Sigmoid colon (tissue), 7 donors: Measurements from ENCODE around the gene DLGAP4. TPM values are rescaled to one million over a fixed set of nuclear protein-coding genes. Genes with fewer than 3 reads are reported as not detected.
A peak's percentile ranks its signal among the peaks of the same experiment; 100 is the strongest.

Experiments
- DNase-seq: peaks from one replicate; pipeline ENCODE4 v3.0.0-alpha.2; 2019
- H3K27ac ChIP-seq, 4 donors: fragments of 200-600 bp; sonication (generic); one replicate each; pipeline ENCODE4 v1.5.1; 2016 to 2019; ENCODE audit warnings: mild to moderate bottlenecking in 1 of 4
- H3K27me3 ChIP-seq, 3 donors: fragments of 200-600 bp; sonication (generic); one replicate each; pipeline ENCODE4 v1.5.1; 2019; ENCODE audit warnings: mild to moderate bottlenecking in 1 of 3
- H3K36me3 ChIP-seq, 4 donors: fragments of 200-600 bp; sonication (generic); one replicate each; pipeline ENCODE4 v1.5.1; 2016 to 2019
- H3K4me1 ChIP-seq, 4 donors: fragments of 200-600 bp; sonication (generic); one replicate each; pipeline ENCODE4 v1.5.1; 2017 to 2019
- H3K4me3 ChIP-seq, 4 donors: fragments of 200-600 bp; sonication (generic); one replicate each; pipeline ENCODE4 v1.5.1; 2017 to 2019; ENCODE audit warnings: mild to moderate bottlenecking in 2 of 4, moderate library complexity in 1 of 4
- H3K9me3 ChIP-seq, 4 donors: fragments of 200-600 bp in 3 of 4; sonication (generic) in 3 of 4; one replicate each; pipeline versions ENCODE4 v1.5.1 to v1.6.1; 2013 to 2019
- EP300 ChIP-seq, 4 donors: sonication (generic); formaldehyde crosslinking; IDR thresholded peaks; one replicate each; pipeline ENCODE4 v1.6.1; 2017; ENCODE audit warnings: antibody characterized with exemption in 4 of 4
- POLR2A ChIP-seq, 2 donors: fragments of 450-650 bp; IDR thresholded peaks; one replicate each; pipeline ENCODE4 v1.6.1; 2016; ENCODE audit warnings: antibody characterized with exemption in 2 of 2, mild to moderate bottlenecking in 2 of 2, moderate library complexity in 2 of 2
- POLR2AphosphoS5 ChIP-seq, 4 donors: sonication (generic); formaldehyde crosslinking; IDR thresholded peaks; one replicate each; pipeline ENCODE4 v1.6.1; 2017; ENCODE audit warnings: antibody characterized with exemption in 4 of 4
- WGBS, 2 donors: extraction: QIAGEN DNeasy Blood & Tissue Kit; methylation state at CpG; one replicate each; pipeline ENCODE4 v1.1.7; 2013; 5-methylcytosine and 5-hydroxymethylcytosine counted together
- intact Hi-C: fragments of 100-400 bp; cut with DNase I; formaldehyde crosslinking; loops from one replicate; pipeline ENCODE4 v1.15.1; 2023
- polyA plus RNA-seq, 3 donors: library from polyadenylated mRNA; stranded (reverse); fragments of 200-250 nt; gene quantifications; one replicate each; pipeline ENCODE4 v1.2.3, GENCODE V29; 2013
- total RNA-seq, 4 donors: library from RNA; depleted of rRNA; stranded (reverse); fragments of >200 nt; gene quantifications; one replicate each; pipeline ENCODE4 v1.1.0, GENCODE V29; 2016
- TF ChIP-seq, protein P1 (sequence below), 4 experiments: fragments of 450-650 bp in 3 of 4; fragments of 200-600 bp in 1 of 4; IDR thresholded peaks; one replicate each; pipeline ENCODE4 v1.5.1; 2016 to 2019; ENCODE audit warnings: antibody characterized with exemption in 4 of 4, mild to moderate bottlenecking in 3 of 4, moderate library complexity in 2 of 4
- donor health status: healthy with polysubstance abuse.
- donor health status: Bipolar disorder and iron deficiency.
- donor health status: healthy.

DLGAP4 gene
- total and polyA plus RNA-seq, 7 donors = 21.0 to 60.7 (median 36.9) TPM

DNA sequence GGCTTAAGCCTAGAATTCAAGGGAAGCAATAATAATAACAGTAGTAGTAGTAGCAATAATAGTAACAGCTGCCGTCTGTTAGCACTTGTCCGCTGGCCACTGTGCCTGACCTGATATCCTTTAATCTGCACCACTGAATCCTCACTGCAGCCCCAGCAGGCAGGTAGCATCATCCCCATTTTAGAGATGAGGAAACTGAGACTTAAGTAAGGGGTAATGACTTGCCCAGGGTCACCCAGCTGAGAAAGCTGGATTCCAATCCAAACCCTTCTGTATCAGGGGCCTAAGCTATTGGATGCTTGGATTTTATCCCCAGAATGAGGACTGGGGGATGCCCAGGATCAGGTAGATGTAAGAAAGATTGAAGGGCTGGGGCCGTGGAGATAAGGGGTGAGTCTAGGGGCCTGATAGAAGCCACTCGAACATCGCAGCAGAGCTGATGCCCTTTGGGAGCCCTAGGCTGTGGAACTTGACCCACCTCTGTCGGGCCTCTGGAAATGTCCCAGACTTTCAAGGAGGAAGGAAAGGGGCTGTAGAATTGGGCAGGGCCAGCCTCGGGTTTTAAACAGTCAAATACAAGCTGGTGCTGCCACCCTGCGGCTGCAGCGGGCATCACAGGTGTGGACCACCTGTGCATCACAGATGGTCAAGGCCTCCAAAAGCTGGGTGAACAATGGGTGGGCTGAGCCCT is 133.0 kb downstream of the DLGAP4 start:
- Histone ChIP-seq H3K9me3 (no peaks in the 10 kb centered on the region), H3K27ac (no peak overlapping the region), H3K4me1 (peaks cover 0 to 11% (median 6%) of the 10 kb centered on the region in 4 donors), H3K4me3 (no peak overlapping the region), H3K36me3 (no peaks in the 10 kb centered on the region), H3K27me3 (peaks cover 2 to 9% (median 4%) of the 10 kb centered on the region in 3 donors)
- WGBS, 2 donors = 23 to 31% methylated on average over 9 of the region's 9 CpGs
- no peak for DNase-seq
- intact Hi-C loops = loop anchor here (1.0 kb wide), 1 partner anchor 236 kb away; no protein-coding TSS in a partner anchor
- TF ChIP-seq, protein P1, sequence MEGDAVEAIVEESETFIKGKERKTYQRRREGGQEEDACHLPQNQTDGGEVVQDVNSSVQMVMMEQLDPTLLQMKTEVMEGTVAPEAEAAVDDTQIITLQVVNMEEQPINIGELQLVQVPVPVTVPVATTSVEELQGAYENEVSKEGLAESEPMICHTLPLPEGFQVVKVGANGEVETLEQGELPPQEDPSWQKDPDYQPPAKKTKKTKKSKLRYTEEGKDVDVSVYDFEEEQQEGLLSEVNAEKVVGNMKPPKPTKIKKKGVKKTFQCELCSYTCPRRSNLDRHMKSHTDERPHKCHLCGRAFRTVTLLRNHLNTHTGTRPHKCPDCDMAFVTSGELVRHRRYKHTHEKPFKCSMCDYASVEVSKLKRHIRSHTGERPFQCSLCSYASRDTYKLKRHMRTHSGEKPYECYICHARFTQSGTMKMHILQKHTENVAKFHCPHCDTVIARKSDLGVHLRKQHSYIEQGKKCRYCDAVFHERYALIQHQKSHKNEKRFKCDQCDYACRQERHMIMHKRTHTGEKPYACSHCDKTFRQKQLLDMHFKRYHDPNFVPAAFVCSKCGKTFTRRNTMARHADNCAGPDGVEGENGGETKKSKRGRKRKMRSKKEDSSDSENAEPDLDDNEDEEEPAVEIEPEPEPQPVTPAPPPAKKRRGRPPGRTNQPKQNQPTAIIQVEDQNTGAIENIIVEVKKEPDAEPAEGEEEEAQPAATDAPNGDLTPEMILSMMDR (IDR thresholded peaks at IDR 0.05) = peak; percentile 33 to 83 (median 76)
- TF ChIP-seq POLR2AphosphoS5 (IDR thresholded peaks at IDR 0.05) = no peak

DNA sequence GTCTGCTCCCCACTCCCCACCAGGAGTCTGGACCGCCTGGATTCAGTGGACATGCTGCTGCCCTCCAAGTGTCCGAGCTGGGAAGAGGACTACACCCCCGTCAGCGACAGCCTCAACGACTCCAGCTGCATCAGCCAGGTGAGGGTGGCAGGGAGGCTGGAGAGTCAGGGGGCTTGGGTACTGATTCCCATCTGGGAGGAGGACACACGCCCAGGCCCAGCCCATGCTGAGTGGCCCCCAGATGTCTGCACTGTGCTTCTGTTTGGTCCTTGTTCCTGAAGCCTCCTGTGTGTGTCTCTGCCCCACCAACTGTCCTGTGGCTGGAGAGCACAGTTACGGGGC is 133.6 kb downstream of the DLGAP4 start:
- 37 to 44% methylated on average over 7 of the region's 7 CpGs for WGBS, 2 donors

DNA sequence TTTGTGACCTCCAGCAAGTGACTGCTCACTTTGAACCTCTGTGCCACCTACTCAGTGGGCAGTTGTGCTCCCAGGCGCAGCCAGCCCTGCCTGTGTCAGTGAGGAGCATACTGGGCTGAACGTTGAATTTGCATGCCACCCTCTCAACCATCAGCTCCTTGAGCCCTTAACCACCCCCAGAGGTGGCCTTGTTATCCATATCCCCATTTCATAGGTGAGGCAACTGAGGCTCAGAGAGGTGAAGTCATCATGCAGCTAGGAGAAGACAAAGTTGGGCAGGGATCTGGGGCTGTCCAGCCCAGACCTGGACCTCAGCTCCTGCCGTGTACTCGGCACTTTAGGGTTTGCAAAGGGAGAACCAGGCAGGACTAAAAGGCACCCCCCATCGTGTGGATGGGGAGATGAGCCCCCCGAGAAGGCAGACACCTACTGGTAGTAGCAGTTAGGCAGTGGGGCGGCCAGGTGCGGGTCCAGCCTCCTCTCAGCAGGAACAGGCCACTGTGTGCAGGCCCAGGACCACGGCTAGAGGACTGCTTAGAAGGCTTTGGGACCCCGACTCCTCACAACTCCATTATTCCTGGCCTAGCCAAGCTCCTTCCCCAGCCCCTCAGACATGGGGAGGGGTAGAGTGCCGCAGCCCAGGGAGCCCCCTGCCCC is 134.4 kb downstream of the DLGAP4 start:
- Histone ChIP-seq H3K4me3 (no peak overlapping the region), H3K9me3 (no peaks in the 10 kb centered on the region), H3K4me1 (peaks cover 0 to 11% (median 6%) of the 10 kb centered on the region in 4 donors), H3K36me3 (no peaks in the 10 kb centered on the region), H3K27ac (no peak overlapping the region), H3K27me3 (peaks cover 2 to 9% (median 4%) of the 10 kb centered on the region in 3 donors)
- no peak for DNase-seq
- intact Hi-C loops = no loop called here
- TF ChIP-seq POLR2A (IDR thresholded peaks at IDR 0.05) = no peak
- WGBS, 2 donors = 77 to 86% methylated on average over 11 of the region's 11 CpGs

More for the DNA sequence above, 133.6 kb downstream of the DLGAP4 start:
- H3K9me3 ChIP-seq = no peaks in the 10 kb centered on the region
- H3K27ac ChIP-seq = no peak overlapping the region
- DNase-seq = no peak
- H3K27me3 ChIP-seq = peaks cover 2 to 9% (median 4%) of the 10 kb centered on the region in 3 donors
- intact Hi-C loops = loop anchor here (1.0 kb wide), 1 partner anchor 236 kb away; no protein-coding TSS in a partner anchor
- H3K36me3 ChIP-seq = no peaks in the 10 kb centered on the region
- no peak for TF ChIP-seq POLR2AphosphoS5 (IDR thresholded peaks at IDR 0.05)
- TF ChIP-seq, protein P1 (IDR thresholded peaks at IDR 0.05) = peak in 1 of 4 experiments; percentile 0
- no peak overlapping the region for H3K4me3 ChIP-seq
- peaks cover 0 to 11% (median 6%) of the 10 kb centered on the region in 4 donors for H3K4me1 ChIP-seq

DNA sequence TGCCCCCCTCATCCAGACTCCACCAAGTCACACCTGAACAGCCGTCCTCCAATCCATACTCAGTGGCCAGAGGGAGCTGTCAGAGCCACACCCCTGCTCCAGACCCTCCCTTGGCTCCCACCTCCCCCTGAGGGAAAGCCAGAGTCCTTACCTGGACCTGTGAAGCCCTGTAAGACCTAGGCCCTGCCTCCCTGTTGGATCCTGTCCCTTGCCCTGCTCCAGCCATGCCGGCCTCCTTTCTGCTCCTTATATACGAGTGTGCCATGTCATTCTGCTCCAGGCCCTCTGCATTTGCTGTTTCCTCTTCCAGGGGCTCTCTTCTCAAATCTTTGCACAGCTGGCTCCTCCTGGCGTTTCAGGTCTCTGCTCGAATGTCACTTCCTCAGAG is 134.9 kb downstream of the DLGAP4 start:
- 42 to 43% methylated on average over 5 of the region's 5 CpGs for WGBS, 2 donors
- no peaks in the 10 kb centered on the region for H3K36me3 ChIP-seq
- H3K4me3 ChIP-seq = no peak overlapping the region
- DNase-seq = no peak
- peaks cover 2 to 9% (median 4%) of the 10 kb centered on the region in 3 donors for H3K27me3 ChIP-seq
- intact Hi-C loops = no loop called here
- no peak overlapping the region for H3K27ac ChIP-seq
- TF ChIP-seq, protein P1 (IDR thresholded peaks at IDR 0.05) = no peak
- TF ChIP-seq EP300 (IDR thresholded peaks at IDR 0.05) (no peak), POLR2AphosphoS5 (IDR thresholded peaks at IDR 0.05) (no peak), POLR2A (IDR thresholded peaks at IDR 0.05) (no peak)
- H3K4me1 ChIP-seq = peaks cover 0 to 8% (median 3%) of the 10 kb centered on the region in 4 donors
- no peaks in the 10 kb centered on the region for H3K9me3 ChIP-seq

DNA sequence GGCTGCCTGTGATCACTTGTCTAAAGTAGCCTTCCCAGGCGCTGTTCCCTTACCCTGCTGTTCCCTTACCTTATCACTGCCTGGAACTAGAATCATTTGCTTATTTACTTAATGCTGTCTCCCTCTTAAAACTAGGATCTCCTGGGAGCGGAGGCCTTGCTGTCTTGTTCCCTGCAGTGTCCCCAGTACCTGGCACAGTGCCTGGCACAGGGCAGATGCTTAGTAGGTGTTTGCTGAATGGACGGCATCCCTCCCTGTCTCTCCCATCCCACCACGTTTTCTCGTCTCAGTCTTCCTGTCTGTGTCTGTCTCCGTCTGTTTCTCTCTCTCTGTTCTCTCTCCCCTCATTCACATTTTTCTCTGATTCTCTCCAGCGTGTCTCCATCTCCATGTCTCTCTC is 135.3 kb downstream of the DLGAP4 start:
- TF ChIP-seq POLR2AphosphoS5 (IDR thresholded peaks at IDR 0.05) (no peak), POLR2A (IDR thresholded peaks at IDR 0.05) (no peak), EP300 (IDR thresholded peaks at IDR 0.05) (no peak)
- TF ChIP-seq, protein P1 (IDR thresholded peaks at IDR 0.05) = no peak
- 64 to 72% methylated on average over 7 of the region's 7 CpGs for WGBS, 2 donors
- intact Hi-C loops = no loop called here

More for the DNA sequence above, 135.3 kb downstream of the DLGAP4 start:
- Histone ChIP-seq H3K4me1 (peaks cover 0 to 4% (median 0%) of the 10 kb centered on the region in 4 donors), H3K36me3 (no peaks in the 10 kb centered on the region), H3K27me3 (peaks cover 2 to 9% (median 4%) of the 10 kb centered on the region in 3 donors), H3K4me3 (no peak overlapping the region), H3K27ac (no peak overlapping the region), H3K9me3 (no peaks in the 10 kb centered on the region)
- no peak for DNase-seq
